Measurements from ENCODE around the gene NAALADL2. TPM values are rescaled to one million over a fixed set of nuclear protein-coding genes. Genes with fewer than 3 reads are reported as not detected.

Gene NAALADL2
- polyA plus RNA-seq, 3 donors from 2014 or later: 0.10 TPM; not detected in 2

DNA sequence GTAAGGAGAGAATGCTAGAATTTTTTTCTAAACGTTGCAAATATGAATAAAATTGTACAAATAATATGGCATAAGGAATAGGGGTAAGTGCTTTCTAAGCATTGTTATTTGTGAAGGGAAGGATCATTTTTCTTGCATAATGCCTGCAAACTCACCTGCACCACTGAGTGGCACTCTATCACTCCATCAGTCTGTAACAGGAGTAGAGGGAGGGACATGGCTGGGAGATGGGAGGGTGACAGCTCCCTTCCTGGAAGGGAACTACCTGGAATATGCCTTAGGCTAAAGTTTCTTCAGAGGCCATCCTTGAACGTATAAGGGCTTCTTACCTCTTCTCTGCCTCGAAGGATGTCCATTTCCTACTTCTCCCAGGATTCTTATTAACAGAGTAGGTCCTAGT is 3.0 kb downstream of the NAALADL2 start:
- Mint-ChIP-seq H3K9me3 (peaks cover 0 to 28% (median 8%) of the 10 kb centered on the region in 6 donors), H3K4me3 (no peak overlapping the region), H3K4me1 (no peaks in the 10 kb centered on the region), H3K27me3 (ENCODE audit: low read depth in 3 of 3) (peaks cover 0 to 1% (median 0%) of the 10 kb centered on the region in 3 donors), H3K27ac (no peak overlapping the region), H3K36me3 (no peaks in the 10 kb centered on the region)
- DNase-seq: no peak

DNA sequence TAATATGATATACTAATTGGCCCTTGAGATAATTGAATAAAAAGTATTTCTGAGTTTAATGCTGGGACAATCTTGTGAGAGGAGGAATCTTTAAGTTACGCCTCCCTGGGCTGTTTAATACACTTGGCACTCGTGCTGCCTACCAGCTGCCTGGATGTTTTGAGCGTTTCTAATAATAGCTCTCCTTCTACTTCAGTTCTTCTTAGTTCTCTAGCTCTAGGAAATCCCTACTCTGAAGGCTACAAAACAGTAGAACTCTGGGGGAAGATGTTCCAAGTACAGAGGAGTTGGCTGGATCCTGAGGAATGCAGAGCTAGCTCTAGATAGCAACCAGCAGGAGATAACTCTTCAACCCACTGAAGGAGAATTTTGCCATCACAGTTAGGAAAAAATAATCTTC is 3.5 kb downstream of the NAALADL2 start:
- no peaks in the 10 kb centered on the region for H3K4me1 Mint-ChIP-seq
- H3K27me3 Mint-ChIP-seq (ENCODE audit: low read depth in 3 of 3): peaks cover 0 to 1% (median 0%) of the 10 kb centered on the region in 3 donors
- no peak overlapping the region for H3K4me3 Mint-ChIP-seq
- H3K9me3 Mint-ChIP-seq: peaks cover 1 to 28% (median 8%) of the 10 kb centered on the region in 6 donors
- H3K27ac Mint-ChIP-seq: no peak overlapping the region
- H3K36me3 Mint-ChIP-seq: no peaks in the 10 kb centered on the region
- DNase-seq: no peak

GRCh38 chr3:174863488-174863887 is 4.4 kb downstream of the NAALADL2 start:
- Mint-ChIP-seq H3K4me1 (no peaks in the 10 kb centered on the region), H3K9me3 (peaks cover 4 to 29% (median 8%) of the 10 kb centered on the region in 6 donors), H3K27me3 (ENCODE audit: low read depth in 3 of 3) (peaks cover 0 to 1% (median 0%) of the 10 kb centered on the region in 3 donors), H3K36me3 (no peaks in the 10 kb centered on the region), H3K27ac (no peak overlapping the region), H3K4me3 (no peak overlapping the region)
- no peak for DNase-seq

GRCh38 chr3:174869448-174869847 is 10.3 kb downstream of the NAALADL2 start:
- H3K27me3 Mint-ChIP-seq (ENCODE audit: low read depth in 3 of 3): peaks cover 0 to 2% (median 0%) of the 10 kb centered on the region in 3 donors
- no peak overlapping the region for H3K4me3 Mint-ChIP-seq
- H3K36me3 Mint-ChIP-seq: no peaks in the 10 kb centered on the region
- no peak for DNase-seq
- peaks cover 4 to 20% (median 8%) of the 10 kb centered on the region in 6 donors for H3K9me3 Mint-ChIP-seq
- no peaks in the 10 kb centered on the region for H3K4me1 Mint-ChIP-seq
- H3K27ac Mint-ChIP-seq: no peak overlapping the region

- Mint-ChIP-seq H3K27me3 (ENCODE audit: low read depth in 3 of 3) (peaks cover 0 to 2% (median 0%) of the 10 kb centered on the region in 3 donors), H3K36me3 (no peaks in the 10 kb centered on the region), H3K9me3 (peaks cover 3 to 36% (median 14%) of the 10 kb centered on the region in 6 donors), H3K27ac (no peak overlapping the region), H3K4me1 (no peaks in the 10 kb centered on the region), H3K4me3 (no peak overlapping the region)
- DNase-seq: no peak
Measured at GRCh38 chr3:174873832-174874657, 14.9 kb downstream of the NAALADL2 start.

GRCh38 chr3:174882789-174883188 is 23.7 kb downstream of the NAALADL2 start:
- H3K9me3 Mint-ChIP-seq: peaks cover 16 to 52% (median 26%) of the 10 kb centered on the region in 6 donors

DNA sequence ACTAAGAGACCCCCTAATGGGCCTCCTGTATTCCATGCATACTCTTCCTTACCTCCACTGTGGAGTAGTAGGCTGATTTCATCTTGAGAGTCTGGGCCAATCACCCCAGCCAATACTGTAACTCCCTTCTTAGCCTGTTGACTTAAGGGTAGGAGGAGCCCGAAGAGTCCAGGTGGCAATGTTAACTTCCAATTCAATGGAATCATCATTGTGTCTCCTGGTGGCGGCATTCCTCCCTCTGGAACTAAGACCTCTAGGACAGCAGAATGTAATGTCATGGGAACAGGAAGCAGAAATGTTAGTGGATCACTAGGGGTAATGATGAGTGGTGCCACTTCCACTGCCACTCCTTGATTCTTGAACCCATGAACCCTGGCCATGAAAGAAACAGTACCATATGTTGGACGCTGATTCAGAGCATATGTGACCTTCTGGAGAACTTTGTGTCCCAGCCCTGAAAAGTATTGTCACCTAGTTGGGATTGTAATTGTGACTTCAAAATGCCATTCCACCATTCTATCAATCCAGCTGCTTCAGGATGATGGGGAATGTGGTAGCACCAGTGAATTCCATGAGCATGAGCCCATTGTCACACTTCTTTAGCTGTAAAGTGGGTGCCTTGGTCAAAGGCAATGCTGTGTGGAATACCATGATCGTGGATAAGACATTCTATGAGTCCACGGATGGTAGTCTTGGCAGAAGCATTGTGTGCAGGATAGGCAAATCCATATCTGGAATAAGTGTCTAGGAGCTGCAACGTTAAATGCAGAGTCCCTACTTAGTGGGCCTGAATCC is 24.9 kb downstream of the NAALADL2 start:
- Mint-ChIP-seq H3K4me1 (no peaks in the 10 kb centered on the region), H3K9me3 (peaks cover 14 to 53% (median 23%) of the 10 kb centered on the region in 6 donors), H3K36me3 (no peaks in the 10 kb centered on the region), H3K27ac (no peak overlapping the region), H3K27me3 (ENCODE audit: low read depth in 3 of 3) (peaks cover 0 to 2% (median 0%) of the 10 kb centered on the region in 3 donors), H3K4me3 (no peak overlapping the region)
- DNase-seq: no peak

More at GRCh38 chr3:174882789-174883188, 23.7 kb downstream of the NAALADL2 start:
- Mint-ChIP-seq H3K4me1 (no peaks in the 10 kb centered on the region), H3K4me3 (no peak overlapping the region), H3K27ac (no peak overlapping the region), H3K36me3 (no peaks in the 10 kb centered on the region), H3K27me3 (ENCODE audit: low read depth in 3 of 3) (peaks cover 0 to 2% (median 0%) of the 10 kb centered on the region in 3 donors)
- no peak for DNase-seq

- Mint-ChIP-seq H3K27ac (no peak overlapping the region), H3K4me3 (no peak overlapping the region), H3K27me3 (ENCODE audit: low read depth in 3 of 3) (peaks cover 0 to 2% (median 0%) of the 10 kb centered on the region in 3 donors)
Measured at GRCh38 chr3:174884776-174885568, 25.8 kb downstream of the NAALADL2 start.

GRCh38 chr3:174891524-174892203 is 32.5 kb downstream of the NAALADL2 start:
- Mint-ChIP-seq H3K4me1 (no peaks in the 10 kb centered on the region), H3K9me3 (peaks cover 17 to 61% (median 39%) of the 10 kb centered on the region in 6 donors), H3K4me3 (no peak overlapping the region), H3K36me3 (peaks cover 0 to 4% (median 0%) of the 10 kb centered on the region in 3 donors), H3K27me3 (ENCODE audit: low read depth in 3 of 3) (no peaks in the 10 kb centered on the region), H3K27ac (no peak overlapping the region)
- no peak for DNase-seq

More at GRCh38 chr3:174884776-174885568, 25.8 kb downstream of the NAALADL2 start:
- Mint-ChIP-seq H3K36me3 (no peaks in the 10 kb centered on the region), H3K9me3 (peaks cover 16 to 53% (median 24%) of the 10 kb centered on the region in 6 donors), H3K4me1 (no peaks in the 10 kb centered on the region)
- DNase-seq: no peak

DNA sequence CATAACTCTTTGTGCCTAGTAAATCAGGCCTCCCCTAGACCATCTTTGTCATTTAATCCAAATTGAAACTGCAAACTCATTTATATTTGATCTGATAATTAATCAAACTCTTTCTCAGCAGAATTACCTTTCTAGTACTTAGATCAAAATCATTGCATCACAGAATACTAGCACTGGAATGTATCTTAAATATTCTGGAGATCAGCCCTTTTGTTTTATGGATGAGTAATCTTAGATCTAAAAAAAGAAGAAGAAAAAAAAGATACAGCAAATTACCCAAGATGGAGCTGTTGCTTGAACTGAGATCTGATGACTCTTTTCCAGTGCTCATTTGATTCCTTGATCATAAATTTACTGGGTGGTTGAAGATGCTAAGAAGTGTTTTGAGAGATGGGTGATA is 47.9 kb downstream of the NAALADL2 start:
- Mint-ChIP-seq H3K9me3 (peaks cover 2 to 42% (median 13%) of the 10 kb centered on the region in 6 donors), H3K4me3 (no peak overlapping the region), H3K27ac (no peak overlapping the region), H3K4me1 (no peaks in the 10 kb centered on the region), H3K36me3 (no peaks in the 10 kb centered on the region), H3K27me3 (ENCODE audit: low read depth in 3 of 3) (peaks cover 0 to 3% (median 2%) of the 10 kb centered on the region in 3 donors)
- DNase-seq: no peak

DNA sequence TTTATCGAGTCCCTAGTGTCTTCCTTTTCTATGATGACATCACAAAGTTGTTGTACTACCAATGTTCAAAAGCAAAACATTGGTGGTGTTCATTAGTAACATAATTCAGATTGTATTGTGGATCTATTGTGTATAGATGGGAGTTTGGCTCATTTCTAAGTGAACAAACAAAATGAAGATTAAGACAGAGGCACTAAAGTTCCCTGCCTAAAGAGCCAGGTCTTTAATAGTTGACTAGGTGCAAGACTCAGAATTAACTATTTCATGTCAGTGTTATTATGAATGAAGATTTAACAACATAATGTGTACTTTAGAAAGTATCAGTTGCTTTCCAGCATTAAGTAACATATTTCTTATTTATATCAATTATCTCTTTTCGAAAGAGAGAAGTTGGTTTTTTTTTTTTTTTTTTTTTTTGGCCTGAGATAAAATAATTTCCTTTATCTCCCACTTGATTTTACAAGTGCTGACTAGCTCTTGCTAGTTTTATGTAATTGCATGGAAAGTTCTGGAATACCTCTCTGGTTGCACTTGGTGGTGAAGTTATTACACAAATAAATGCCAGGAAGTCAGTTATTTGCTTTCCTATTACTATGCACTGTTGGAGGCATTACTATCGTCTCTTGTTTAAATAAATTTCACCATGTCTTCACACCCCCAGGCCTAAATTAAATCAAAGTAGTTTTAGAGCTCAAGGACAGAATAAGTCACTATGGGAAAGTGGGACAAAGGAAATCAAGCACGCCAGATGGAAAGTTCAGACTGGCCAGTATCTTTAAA is 48.7 kb downstream of the NAALADL2 start:
- Mint-ChIP-seq H3K4me3 (no peak overlapping the region), H3K27ac (no peak overlapping the region), H3K9me3 (peaks cover 2 to 42% (median 13%) of the 10 kb centered on the region in 6 donors), H3K27me3 (ENCODE audit: low read depth in 3 of 3) (peaks cover 0 to 3% (median 2%) of the 10 kb centered on the region in 3 donors), H3K4me1 (no peaks in the 10 kb centered on the region), H3K36me3 (no peaks in the 10 kb centered on the region)
- DNase-seq: no peak

Measured in immature natural killer cell (primary cell).